GM21526 (cell line): Measurements from ENCODE around the gene GNPNAT1.
A peak's percentile ranks its signal among the peaks of the same experiment; 100 is the strongest.

Source experiments
- ATAC-seq: cut with Tn5 transposase; IDR thresholded peaks from one replicate; pipeline ENCODE4 v1.9.1; 2021; ENCODE audit warnings: moderate library complexity; ENCODE audit not compliant: unreplicated experiment, low FRiP score

GNPNAT1 gene

GRCh38 chr14:52791223-52792096, at the start of gene GNPNAT1:
Gene GNPNAT1 (minus strand): TSS chr14:52791607. CDS start chr14:52784650, 6,957 bp downstream.
- ATAC-seq = peak; percentile 90

- ATAC-seq = no peak
Measured at GRCh38 chr14:52840877-52841276, 49.5 kb upstream of the GNPNAT1 start.

- ATAC-seq = no peak
Measured at GRCh38 chr14:52837451-52837850, 46.0 kb upstream of the GNPNAT1 start.

- no peak for ATAC-seq
Measured at GRCh38 chr14:52836063-52836462, 44.7 kb upstream of the GNPNAT1 start.

- no peak for ATAC-seq
Measured at GRCh38 chr14:52835122-52835903, 43.9 kb upstream of the GNPNAT1 start.

- ATAC-seq = no peak
Measured at GRCh38 chr14:52834440-52834842, 43.0 kb upstream of the GNPNAT1 start.

GRCh38 chr14:52833891-52834290, 42.5 kb upstream of the GNPNAT1 start:
- no peak for ATAC-seq

GRCh38 chr14:52829527-52830185, 38.2 kb upstream of the GNPNAT1 start:
- no peak for ATAC-seq

- no peak for ATAC-seq
Measured at GRCh38 chr14:52827426-52827825, 36.0 kb upstream of the GNPNAT1 start.

GRCh38 chr14:52825085-52825484, 33.7 kb upstream of the GNPNAT1 start:
- no peak for ATAC-seq

GRCh38 chr14:52824462-52824861, 33.1 kb upstream of the GNPNAT1 start:
- no peak for ATAC-seq

- ATAC-seq = no peak
Measured at GRCh38 chr14:52821805-52822250, 30.4 kb upstream of the GNPNAT1 start.

- no peak for ATAC-seq
Measured at GRCh38 chr14:52808101-52808500, 16.7 kb upstream of the GNPNAT1 start.

GRCh38 chr14:52806115-52806514, 14.7 kb upstream of the GNPNAT1 start:
- no peak for ATAC-seq

GRCh38 chr14:52802597-52802996, 11.2 kb upstream of the GNPNAT1 start:
- ATAC-seq = no peak

GRCh38 chr14:52801014-52801712, 9.8 kb upstream of the GNPNAT1 start:
- ATAC-seq = no peak

GRCh38 chr14:52798826-52799225, 7.4 kb upstream of the GNPNAT1 start:
- ATAC-seq = no peak

- no peak for ATAC-seq
Measured at GRCh38 chr14:52797653-52798052, 6.2 kb upstream of the GNPNAT1 start.

- no peak for ATAC-seq
Measured at GRCh38 chr14:52793061-52793460, 1.7 kb upstream of the GNPNAT1 start.

- no peak for ATAC-seq
Measured at GRCh38 chr14:52792097-52792415, 649 bp upstream of the GNPNAT1 start.
